ENCODE data around the gene HSPA4L. TPM values are rescaled to one million over a fixed set of nuclear protein-coding genes. Genes with fewer than 3 reads are reported as not detected.

HSPA4L gene
- total RNA-seq, 3 donors from 2014 or later (not counting 1 experiment from before 2014, with no cell fraction given) = not detected

DNA sequence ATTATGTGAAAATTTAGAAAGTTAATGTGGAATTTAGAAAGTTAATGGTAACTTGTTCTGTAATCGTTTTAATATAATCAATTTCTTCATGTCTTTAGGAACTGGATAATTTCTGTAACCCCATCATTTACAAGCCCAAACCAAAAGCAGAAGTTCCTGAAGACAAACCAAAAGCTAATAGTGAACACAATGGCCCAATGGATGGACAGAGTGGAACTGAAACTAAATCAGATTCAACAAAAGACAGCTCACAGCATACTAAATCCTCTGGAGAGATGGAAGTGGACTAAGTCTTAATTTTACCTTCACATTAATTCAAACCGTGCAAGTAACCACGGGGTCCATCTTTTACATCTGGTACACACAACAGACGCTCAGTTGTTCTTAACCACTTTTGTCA lies 50.5 kb downstream of the HSPA4L start:
- Mint-ChIP-seq H3K27ac (no peak overlapping the region), H3K36me3 (no peaks in the 10 kb centered on the region), H3K9me3 (no peaks in the 10 kb centered on the region), H3K27me3 (ENCODE audit: low read depth in 2 of 2) (peaks cover 0 to 5% of the 10 kb centered on the region in 2 donors), H3K4me3 (no peak overlapping the region), H3K4me1 (no peaks in the 10 kb centered on the region)
- WGBS (ENCODE audit: insufficient coverage) = 100% methylated on average over 1 of the region's 4 CpGs
- Histone ChIP-seq H3K4me3 (ENCODE audit: low read length) (no peak overlapping the region), H3K4me1 (ENCODE audit: control insufficient read depth, insufficient read depth, low read length) (no peaks in the 10 kb centered on the region), H3K36me3 (ENCODE audit: control insufficient read depth, insufficient read depth, low read length) (no peaks in the 10 kb centered on the region), H3K27me3 (ENCODE audit: control insufficient read depth, insufficient read depth, low read length) (no peaks in the 10 kb centered on the region), H3K9me3 (ENCODE audit: control insufficient read depth, insufficient read depth, low read length) (no peaks in the 10 kb centered on the region), H3K27ac (ENCODE audit: low read length) (no peak overlapping the region)
- ATAC-seq (no peak), DNase-seq (no peak)
- TF ChIP-seq, protein P1, sequence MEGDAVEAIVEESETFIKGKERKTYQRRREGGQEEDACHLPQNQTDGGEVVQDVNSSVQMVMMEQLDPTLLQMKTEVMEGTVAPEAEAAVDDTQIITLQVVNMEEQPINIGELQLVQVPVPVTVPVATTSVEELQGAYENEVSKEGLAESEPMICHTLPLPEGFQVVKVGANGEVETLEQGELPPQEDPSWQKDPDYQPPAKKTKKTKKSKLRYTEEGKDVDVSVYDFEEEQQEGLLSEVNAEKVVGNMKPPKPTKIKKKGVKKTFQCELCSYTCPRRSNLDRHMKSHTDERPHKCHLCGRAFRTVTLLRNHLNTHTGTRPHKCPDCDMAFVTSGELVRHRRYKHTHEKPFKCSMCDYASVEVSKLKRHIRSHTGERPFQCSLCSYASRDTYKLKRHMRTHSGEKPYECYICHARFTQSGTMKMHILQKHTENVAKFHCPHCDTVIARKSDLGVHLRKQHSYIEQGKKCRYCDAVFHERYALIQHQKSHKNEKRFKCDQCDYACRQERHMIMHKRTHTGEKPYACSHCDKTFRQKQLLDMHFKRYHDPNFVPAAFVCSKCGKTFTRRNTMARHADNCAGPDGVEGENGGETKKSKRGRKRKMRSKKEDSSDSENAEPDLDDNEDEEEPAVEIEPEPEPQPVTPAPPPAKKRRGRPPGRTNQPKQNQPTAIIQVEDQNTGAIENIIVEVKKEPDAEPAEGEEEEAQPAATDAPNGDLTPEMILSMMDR (IDR thresholded peaks at IDR 0.05) = no peak
- intact Hi-C loops (cut with micrococcal nuclease) = no loop called here

DNA sequence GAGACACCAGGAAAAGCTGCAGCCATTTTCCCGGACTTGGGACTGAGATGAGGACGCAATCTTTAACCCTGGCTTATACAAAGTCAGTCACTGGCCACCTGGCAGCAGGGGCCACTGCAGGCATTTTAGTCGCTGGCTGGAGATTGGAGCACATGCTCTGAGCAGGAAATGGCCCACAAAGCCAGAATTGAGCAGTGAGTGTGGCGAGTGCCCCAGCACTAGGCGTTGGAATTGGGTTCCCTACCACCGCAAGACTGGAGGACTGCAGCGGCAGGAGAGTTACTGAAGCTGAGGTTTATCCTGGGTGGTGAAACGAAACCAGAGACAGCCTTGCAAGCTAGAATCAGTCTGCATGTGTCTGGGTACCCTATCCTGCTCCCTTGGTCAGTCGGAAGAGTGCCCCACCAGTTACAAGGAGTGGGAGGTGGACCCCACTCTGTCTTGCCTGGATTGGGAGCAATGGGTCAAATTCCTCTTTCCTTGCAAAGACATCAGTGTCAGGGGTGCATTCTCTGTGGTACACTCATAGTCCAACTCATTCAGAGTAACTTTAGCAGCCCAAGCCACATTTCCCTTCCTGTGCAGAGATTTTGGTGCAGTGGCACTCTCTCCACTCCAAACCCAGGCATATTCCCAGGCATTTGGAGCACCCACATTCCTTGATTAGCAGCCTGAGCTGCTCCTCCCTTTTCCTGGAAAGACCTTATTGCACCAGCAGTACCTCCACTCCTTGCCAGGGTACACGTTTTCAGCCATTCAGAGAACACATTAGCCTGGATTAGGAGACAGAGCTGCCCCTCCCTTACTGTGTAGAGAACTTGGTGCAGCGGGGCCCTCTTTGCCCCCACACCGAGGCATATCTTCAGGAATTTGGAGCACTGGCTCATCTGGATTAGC lies 61.8 kb downstream of the HSPA4L start:
- H3K36me3 ChIP-seq (ENCODE audit: control insufficient read depth, insufficient read depth, low read length) = no peaks in the 10 kb centered on the region
- Mint-ChIP-seq H3K4me1 (no peaks in the 10 kb centered on the region), H3K27me3 (ENCODE audit: low read depth in 2 of 2) (no peaks in the 10 kb centered on the region), H3K4me3 (no peak overlapping the region), H3K27ac (no peak overlapping the region), H3K9me3 (peaks cover 7 to 18% of the 10 kb centered on the region in 2 donors), H3K36me3 (peaks cover 33% of the 10 kb centered on the region)
- H3K4me1 ChIP-seq (ENCODE audit: control insufficient read depth, insufficient read depth, low read length) = no peaks in the 10 kb centered on the region
- ATAC-seq (no peak), DNase-seq (no peak)
- H3K4me3 ChIP-seq (ENCODE audit: low read length) = no peak overlapping the region
- no peak overlapping the region for H3K27ac ChIP-seq (ENCODE audit: low read length)
- TF ChIP-seq, protein P1 (IDR thresholded peaks at IDR 0.05) = no peak
- H3K27me3 ChIP-seq (ENCODE audit: control insufficient read depth, insufficient read depth, low read length) = no peaks in the 10 kb centered on the region
- intact Hi-C loops (cut with micrococcal nuclease) = no loop called here
- 94% methylated on average over 12 of the region's 12 CpGs for WGBS (ENCODE audit: insufficient coverage)
- H3K9me3 ChIP-seq (ENCODE audit: control insufficient read depth, insufficient read depth, low read length) = peaks cover 10% of the 10 kb centered on the region

DNA sequence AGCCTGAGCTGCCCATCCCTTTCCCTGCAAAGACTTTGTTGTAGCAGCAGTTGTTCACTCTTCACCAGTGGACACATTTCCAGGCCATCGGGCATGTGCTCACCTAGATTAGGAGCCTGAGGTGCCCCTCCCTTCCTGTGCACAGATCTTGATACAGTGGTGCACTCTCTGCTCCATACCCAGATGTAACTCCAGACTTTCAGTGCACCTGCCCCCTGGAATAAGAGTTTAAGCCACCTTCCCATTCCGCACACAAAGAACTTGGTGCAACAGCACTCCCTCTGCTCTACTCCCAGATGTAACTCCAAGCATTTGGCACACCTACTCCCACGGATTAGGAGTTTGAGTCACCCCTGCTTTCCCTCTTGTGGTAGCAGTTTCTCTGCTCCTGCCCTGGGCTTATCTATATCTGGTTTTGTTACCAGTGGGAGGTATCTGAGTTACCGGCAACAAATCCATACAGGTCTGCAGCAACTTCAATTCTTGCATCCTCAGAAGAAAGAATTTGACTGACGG lies 62.5 kb downstream of the HSPA4L start:
- no peak for DNase-seq
- Mint-ChIP-seq H3K9me3 (peaks cover 9 to 23% of the 10 kb centered on the region in 2 donors), H3K27ac (no peak overlapping the region), H3K4me3 (no peak overlapping the region), H3K36me3 (peaks cover 40% of the 10 kb centered on the region), H3K27me3 (ENCODE audit: low read depth in 2 of 2) (no peaks in the 10 kb centered on the region), H3K4me1 (no peaks in the 10 kb centered on the region)
- TF ChIP-seq, protein P1 (IDR thresholded peaks at IDR 0.05) = no peak
- no peaks in the 10 kb centered on the region for H3K27me3 ChIP-seq (ENCODE audit: control insufficient read depth, insufficient read depth, low read length)
- H3K4me1 ChIP-seq (ENCODE audit: control insufficient read depth, insufficient read depth, low read length) = no peaks in the 10 kb centered on the region
- H3K9me3 ChIP-seq (ENCODE audit: control insufficient read depth, insufficient read depth, low read length) = peaks cover 15% of the 10 kb centered on the region
- no peak overlapping the region for H3K27ac ChIP-seq (ENCODE audit: low read length)
- no peak overlapping the region for H3K4me3 ChIP-seq (ENCODE audit: low read length)
- intact Hi-C loops (cut with micrococcal nuclease) = no loop called here
- WGBS (ENCODE audit: insufficient coverage) = 97% methylated on average over 5 of the region's 5 CpGs
- ATAC-seq = no peak
- no peaks in the 10 kb centered on the region for H3K36me3 ChIP-seq (ENCODE audit: control insufficient read depth, insufficient read depth, low read length)
